ENCODE measurements around the gene NBPF3.

DNA sequence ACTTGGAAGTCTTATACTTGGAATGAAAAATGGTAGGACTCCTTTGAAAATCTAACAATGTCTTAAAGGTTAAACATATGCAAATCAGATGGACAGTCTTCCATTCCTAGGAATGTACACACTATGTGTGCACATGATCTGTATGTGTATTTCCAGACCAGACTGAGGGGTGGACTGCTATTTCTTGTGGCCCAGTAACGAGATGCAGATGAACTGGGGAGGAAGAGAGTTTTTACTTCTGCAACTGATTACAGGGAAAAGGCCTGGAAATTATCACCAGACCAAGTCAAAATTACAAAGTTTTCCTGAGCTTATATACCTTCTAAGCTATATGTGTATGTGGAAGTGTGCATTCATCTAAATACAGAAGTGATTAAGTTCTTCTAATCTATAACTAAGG, 17.7 kb downstream of the NBPF3 start:
- TF ChIP-seq, protein P1, sequence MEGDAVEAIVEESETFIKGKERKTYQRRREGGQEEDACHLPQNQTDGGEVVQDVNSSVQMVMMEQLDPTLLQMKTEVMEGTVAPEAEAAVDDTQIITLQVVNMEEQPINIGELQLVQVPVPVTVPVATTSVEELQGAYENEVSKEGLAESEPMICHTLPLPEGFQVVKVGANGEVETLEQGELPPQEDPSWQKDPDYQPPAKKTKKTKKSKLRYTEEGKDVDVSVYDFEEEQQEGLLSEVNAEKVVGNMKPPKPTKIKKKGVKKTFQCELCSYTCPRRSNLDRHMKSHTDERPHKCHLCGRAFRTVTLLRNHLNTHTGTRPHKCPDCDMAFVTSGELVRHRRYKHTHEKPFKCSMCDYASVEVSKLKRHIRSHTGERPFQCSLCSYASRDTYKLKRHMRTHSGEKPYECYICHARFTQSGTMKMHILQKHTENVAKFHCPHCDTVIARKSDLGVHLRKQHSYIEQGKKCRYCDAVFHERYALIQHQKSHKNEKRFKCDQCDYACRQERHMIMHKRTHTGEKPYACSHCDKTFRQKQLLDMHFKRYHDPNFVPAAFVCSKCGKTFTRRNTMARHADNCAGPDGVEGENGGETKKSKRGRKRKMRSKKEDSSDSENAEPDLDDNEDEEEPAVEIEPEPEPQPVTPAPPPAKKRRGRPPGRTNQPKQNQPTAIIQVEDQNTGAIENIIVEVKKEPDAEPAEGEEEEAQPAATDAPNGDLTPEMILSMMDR (IDR thresholded peaks at IDR 0.05) = no peak
- TF ChIP-seq POLR2A (IDR thresholded peaks at IDR 0.05) (no peak), EP300 (IDR thresholded peaks at IDR 0.05) (no peak), POLR2AphosphoS5 (IDR thresholded peaks at IDR 0.05) (no peak)
